Sigmoid colon (tissue), 4 donors: ENCODE measurements around the gene EPN3.

Experiments used
- EP300 ChIP-seq, 4 donors: sonication (generic); formaldehyde crosslinking; IDR thresholded peaks; one replicate each; pipeline ENCODE4 v1.6.1; 2017; ENCODE audit warnings: antibody characterized with exemption in 4 of 4
- POLR2A ChIP-seq, 2 donors: fragments of 450-650 bp; IDR thresholded peaks; one replicate each; pipeline ENCODE4 v1.6.1; 2016; ENCODE audit warnings: antibody characterized with exemption in 2 of 2, mild to moderate bottlenecking in 2 of 2, moderate library complexity in 2 of 2
- POLR2AphosphoS5 ChIP-seq, 4 donors: sonication (generic); formaldehyde crosslinking; IDR thresholded peaks; one replicate each; pipeline ENCODE4 v1.6.1; 2017; ENCODE audit warnings: antibody characterized with exemption in 4 of 4
- TF ChIP-seq, protein P1 (sequence below), 4 experiments: fragments of 450-650 bp in 3 of 4; fragments of 200-600 bp in 1 of 4; IDR thresholded peaks; one replicate each; pipeline ENCODE4 v1.5.1; 2016 to 2019; ENCODE audit warnings: antibody characterized with exemption in 4 of 4, mild to moderate bottlenecking in 3 of 4, moderate library complexity in 2 of 4

DNA sequence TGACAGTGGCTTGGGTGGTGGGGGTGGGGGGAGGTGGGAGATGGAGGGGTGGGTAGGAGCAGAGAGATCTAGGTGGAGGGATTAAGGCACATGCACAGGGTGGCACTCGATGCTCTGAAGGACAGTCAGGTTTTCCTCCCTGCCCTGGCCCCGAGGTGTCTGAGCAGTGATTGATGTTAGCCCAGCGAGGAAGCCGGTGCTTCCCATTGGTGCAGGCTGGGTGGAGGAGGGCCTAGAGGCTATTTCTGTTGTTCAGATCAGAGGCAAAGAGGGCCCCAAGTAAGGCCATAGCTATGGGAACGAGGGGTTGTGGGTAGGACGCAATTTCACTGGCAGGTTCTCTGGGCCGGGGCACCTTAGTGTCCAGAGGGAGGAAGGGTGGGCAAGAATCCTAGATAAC is 51.1 kb downstream of the EPN3 start:
- TF ChIP-seq, protein P1, sequence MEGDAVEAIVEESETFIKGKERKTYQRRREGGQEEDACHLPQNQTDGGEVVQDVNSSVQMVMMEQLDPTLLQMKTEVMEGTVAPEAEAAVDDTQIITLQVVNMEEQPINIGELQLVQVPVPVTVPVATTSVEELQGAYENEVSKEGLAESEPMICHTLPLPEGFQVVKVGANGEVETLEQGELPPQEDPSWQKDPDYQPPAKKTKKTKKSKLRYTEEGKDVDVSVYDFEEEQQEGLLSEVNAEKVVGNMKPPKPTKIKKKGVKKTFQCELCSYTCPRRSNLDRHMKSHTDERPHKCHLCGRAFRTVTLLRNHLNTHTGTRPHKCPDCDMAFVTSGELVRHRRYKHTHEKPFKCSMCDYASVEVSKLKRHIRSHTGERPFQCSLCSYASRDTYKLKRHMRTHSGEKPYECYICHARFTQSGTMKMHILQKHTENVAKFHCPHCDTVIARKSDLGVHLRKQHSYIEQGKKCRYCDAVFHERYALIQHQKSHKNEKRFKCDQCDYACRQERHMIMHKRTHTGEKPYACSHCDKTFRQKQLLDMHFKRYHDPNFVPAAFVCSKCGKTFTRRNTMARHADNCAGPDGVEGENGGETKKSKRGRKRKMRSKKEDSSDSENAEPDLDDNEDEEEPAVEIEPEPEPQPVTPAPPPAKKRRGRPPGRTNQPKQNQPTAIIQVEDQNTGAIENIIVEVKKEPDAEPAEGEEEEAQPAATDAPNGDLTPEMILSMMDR (IDR thresholded peaks at IDR 0.05) = no peak
- TF ChIP-seq POLR2A (IDR thresholded peaks at IDR 0.05) = no peak
- no peak for TF ChIP-seq POLR2AphosphoS5 (IDR thresholded peaks at IDR 0.05)
- no peak for TF ChIP-seq EP300 (IDR thresholded peaks at IDR 0.05)
